ENCODE data around the gene SPTLC1.

The SPTLC1 gene

GRCh38 chr9:92095236-92095635 lies 20.0 kb downstream of the SPTLC1 start:
- no peak overlapping the region for H3K4me3 ChIP-seq (ENCODE audit: low read depth, low read length)

GRCh38 chr9:92094655-92095054 lies 20.6 kb downstream of the SPTLC1 start:
- H3K4me3 ChIP-seq (ENCODE audit: low read depth, low read length) = no peak overlapping the region

GRCh38 chr9:92077888-92078287 lies 37.3 kb downstream of the SPTLC1 start:
- no peak overlapping the region for H3K4me3 ChIP-seq (ENCODE audit: low read depth, low read length)

GRCh38 chr9:92071634-92072033 lies 43.6 kb downstream of the SPTLC1 start:
- no peak overlapping the region for H3K4me3 ChIP-seq (ENCODE audit: low read depth, low read length)

DNA sequence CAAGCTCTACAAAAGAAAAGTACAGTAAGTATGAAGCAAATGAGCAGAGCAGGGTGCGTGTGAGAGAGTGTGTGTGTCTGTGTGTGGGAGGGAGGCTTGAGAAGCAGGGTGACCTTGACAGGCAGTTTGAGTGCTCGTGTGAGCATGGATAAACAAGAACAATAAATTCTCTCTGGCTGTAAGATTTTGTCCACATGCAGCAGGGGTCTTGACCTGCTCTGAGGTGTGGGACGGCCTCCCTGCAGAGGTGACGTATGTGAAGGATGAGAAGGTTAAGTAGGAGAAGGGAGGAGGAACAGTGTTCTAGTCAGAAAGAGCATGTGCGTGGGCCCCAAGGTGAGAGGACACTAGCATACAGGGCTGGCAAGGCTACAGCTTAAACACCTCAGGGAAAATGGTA lies 49.0 kb downstream of the SPTLC1 start:
- no peak overlapping the region for H3K4me3 ChIP-seq (ENCODE audit: low read depth, low read length)

DNA sequence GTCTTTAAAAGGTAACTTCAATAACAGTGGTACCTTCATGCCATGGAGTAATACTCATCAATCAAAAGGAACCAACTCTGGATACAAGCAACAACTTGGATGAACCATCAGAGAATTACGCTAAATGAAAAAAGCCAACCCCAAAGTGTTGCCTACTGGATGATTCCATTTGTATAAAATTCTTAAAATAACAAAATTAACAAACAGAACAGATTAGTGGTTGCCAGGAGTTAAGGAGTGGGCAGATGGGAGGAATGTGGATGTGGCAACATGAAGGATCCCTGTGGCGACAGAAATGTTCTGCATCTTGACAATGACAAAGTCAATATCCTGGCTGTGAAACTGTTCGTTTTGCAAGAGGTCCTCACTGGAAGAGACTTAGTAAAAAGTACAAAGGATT lies 50.5 kb downstream of the SPTLC1 start:
- no peak overlapping the region for H3K4me3 ChIP-seq (ENCODE audit: low read depth, low read length)

- H3K4me3 ChIP-seq (ENCODE audit: low read depth, low read length) = no peak overlapping the region
Observed at GRCh38 chr9:92061184-92061583, 54.0 kb downstream of the SPTLC1 start.

DNA sequence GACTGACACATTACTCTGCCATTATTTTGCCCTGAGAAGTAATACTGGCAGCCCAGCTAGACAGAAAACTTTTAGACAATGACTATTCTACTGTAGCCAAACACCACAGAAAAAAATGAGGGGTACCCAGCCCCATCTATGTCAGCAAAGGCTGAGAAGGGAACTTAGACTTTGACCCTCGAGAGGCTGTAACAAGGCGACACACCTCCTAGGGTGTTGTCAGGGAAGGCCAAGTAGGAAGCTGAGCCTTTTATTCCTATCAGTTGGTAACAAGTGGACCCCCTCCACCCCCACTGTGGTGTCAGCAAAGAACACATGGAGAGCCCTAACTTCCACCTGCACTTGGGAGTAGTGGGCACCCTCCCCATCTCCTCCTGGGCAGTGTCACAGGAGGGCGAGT lies 55.6 kb downstream of the SPTLC1 start:
- no peak overlapping the region for H3K4me3 ChIP-seq (ENCODE audit: low read depth, low read length)

GRCh38 chr9:92058723-92059444 lies 56.3 kb downstream of the SPTLC1 start:
- no peak overlapping the region for H3K4me3 ChIP-seq (ENCODE audit: low read depth, low read length)

GRCh38 chr9:92058026-92058425 lies 57.2 kb downstream of the SPTLC1 start:
- no peak overlapping the region for H3K4me3 ChIP-seq (ENCODE audit: low read depth, low read length)

DNA sequence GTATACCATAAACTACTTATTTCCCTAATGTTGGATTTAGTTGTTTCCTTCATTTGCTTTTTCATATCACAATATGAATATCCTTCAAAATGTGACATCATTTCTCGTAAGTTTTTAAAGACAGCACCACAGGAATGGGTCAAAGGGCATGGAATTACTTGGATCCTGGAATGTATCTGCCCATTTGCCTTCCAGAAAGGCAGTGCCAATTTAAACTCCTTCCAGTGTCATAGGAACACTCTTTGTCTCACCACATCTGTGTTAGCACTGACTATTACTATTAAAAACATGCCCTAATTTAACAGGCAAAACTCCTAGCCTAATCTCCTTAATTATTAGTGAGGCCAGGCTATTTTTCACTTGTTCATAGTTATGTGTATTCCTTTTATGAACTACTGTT lies 58.0 kb downstream of the SPTLC1 start:
- H3K4me3 ChIP-seq (ENCODE audit: low read depth, low read length) = no peak overlapping the region

- H3K4me3 ChIP-seq (ENCODE audit: low read depth, low read length) = no peak overlapping the region
Observed at GRCh38 chr9:92055624-92056023, 59.6 kb downstream of the SPTLC1 start.

DNA sequence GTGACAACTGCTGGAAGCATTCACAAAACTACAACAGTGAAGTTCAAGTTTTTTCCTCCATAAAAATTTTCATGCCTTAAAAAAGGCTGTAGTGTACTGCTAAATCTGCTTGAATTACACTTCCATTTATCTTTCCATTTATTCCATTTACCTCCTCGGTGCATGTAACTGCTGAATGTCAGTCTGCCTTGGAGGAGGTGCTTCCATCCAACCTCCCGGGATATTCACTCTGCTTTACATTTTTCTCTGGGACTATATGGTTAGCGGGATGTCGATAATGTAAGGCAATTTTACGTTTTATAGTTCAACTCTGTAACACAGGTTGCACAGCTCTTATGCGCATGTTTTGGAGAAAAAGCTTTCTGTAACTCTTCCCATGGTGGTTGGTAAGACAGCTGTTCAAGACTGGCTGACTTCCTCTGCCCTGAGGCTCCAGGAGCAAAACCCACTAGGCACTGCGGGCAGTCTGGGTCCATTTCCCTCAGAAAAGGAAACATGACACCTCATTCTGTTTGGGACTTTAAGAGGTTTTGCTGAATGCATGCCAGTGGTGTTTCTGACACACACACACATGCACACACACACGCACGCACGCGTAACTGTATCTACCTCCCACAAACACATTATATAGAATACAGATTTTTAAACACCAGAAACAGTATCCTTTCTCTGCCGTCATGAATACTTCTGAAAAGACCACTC lies 66.1 kb downstream of the SPTLC1 start:
- H3K4me3 ChIP-seq (ENCODE audit: low read depth, low read length) = no peak overlapping the region

GRCh38 chr9:92047500-92047899 lies 67.7 kb downstream of the SPTLC1 start:
- H3K4me3 ChIP-seq (ENCODE audit: low read depth, low read length) = no peak overlapping the region

DNA sequence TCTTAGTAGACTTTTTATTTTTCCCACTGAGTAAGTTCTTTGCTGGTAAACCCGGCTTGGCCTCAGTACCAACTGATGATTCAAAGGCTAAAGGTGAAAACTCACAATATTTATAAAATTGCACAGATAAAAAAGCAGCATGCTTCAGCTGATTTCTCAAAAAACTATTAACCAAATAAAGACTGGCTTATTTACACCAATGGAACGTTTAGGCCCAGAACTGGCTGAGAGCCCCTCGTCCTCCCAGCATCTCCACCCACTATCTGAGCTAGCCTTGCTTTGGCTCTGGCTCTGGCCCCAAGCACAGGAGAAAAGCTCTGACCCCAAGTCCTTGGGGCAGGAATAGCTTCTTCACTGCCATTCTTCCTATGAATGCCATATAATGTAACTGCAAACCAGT lies 68.5 kb downstream of the SPTLC1 start:
- no peak overlapping the region for H3K4me3 ChIP-seq (ENCODE audit: low read depth, low read length)

DNA sequence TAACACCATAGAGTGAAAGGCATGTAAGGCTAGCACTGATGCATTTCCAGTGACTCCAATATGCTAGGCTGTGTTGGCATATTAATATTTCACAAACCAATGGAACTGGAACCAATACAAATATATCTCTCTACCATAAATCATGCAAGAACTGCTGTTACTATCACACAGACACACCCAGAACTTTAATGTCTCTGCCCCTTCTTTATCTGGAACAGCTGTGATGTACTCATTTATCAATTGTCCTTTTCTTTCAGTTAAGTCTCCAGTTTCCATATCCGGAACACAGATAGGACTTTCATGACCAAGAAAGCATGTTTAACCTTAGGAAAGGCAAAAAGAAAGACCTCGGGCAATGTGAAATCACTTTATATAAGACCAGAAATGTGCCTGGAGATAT lies 70.3 kb downstream of the SPTLC1 start:
- no peak overlapping the region for H3K4me3 ChIP-seq (ENCODE audit: low read depth, low read length)

- no peak overlapping the region for H3K4me3 ChIP-seq (ENCODE audit: low read depth, low read length)
Observed at GRCh38 chr9:92043002-92043401, 72.2 kb downstream of the SPTLC1 start.

GRCh38 chr9:92042260-92042659 lies 73.0 kb downstream of the SPTLC1 start:
- H3K4me3 ChIP-seq (ENCODE audit: low read depth, low read length) = no peak overlapping the region

DNA sequence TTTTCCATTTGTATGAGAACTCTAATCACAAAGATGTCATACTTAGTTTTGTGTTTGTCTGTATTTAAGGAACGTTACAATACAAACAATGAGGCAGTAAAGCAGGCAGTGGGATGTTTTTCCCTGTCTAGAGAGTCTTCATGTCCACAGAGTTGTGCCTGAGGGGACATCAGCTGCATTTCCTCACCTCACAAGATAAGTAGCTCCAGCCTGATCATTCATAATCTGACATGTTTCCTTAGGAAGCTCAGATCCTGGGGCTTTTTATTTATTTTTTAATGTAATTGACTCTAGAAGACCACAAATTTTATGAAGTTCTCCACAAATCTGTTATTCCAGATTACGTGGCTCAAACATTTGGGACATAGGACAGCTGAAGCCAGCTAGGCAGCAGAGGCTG lies 78.5 kb downstream of the SPTLC1 start:
- H3K4me3 ChIP-seq (ENCODE audit: low read depth, low read length) = no peak overlapping the region

- H3K4me3 ChIP-seq (ENCODE audit: low read depth, low read length) = no peak overlapping the region
Observed at GRCh38 chr9:92036411-92036746, 78.8 kb downstream of the SPTLC1 start.

DNA sequence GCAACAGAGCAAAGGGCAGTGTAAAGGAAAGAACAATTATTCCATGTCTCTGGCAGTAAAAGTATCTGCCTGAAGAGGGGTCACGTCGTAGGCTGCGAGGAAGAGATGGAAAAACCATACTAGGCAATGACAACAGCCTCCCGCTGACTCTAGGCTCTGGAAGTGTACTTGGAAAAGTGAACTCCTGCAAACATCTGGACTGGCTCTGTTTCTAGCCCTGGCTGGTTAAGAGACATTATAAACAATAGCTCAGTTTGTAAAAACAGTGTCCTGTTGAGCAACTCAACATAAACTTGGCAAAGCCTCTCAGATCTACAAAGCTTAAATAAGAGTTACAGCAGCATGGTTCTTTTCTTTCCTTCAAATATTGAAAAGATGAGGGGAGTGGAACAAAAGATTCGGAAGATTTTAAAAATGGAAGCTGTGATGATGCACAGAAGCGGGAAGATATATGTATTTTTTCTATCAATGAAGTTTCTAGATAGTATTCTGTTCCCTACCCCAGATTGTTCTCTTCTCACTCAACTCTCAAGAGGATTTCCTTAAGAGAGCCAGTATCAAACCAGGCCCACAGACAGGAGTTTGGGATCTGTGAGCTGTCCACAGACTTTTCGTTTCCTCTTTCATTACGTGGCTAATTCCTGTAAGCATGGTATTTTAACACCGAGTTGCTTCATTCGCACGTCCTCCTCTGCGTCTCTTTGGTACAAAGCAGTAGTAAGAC lies 79.4 kb downstream of the SPTLC1 start:
- H3K4me3 ChIP-seq (ENCODE audit: low read depth, low read length) = no peak overlapping the region

GRCh38 chr9:92035146-92035545 lies 80.1 kb downstream of the SPTLC1 start:
- no peak overlapping the region for H3K4me3 ChIP-seq (ENCODE audit: low read depth, low read length)
